ENCODE data around the gene CPLANE1. TPM values are rescaled to one million over a fixed set of nuclear protein-coding genes. Genes with fewer than 3 reads are reported as not detected.
"Not testable (repeated sequence)": the region's sequence is repeated elsewhere in the genome, so short reads cannot be mapped to it uniquely, and the experiment has no call there.

The CPLANE1 gene
- 10 to 100 TPM; 28.7 to 38.5 (median 33.4) TPM for polyA plus RNA-seq (ENCODE audit: insufficient read length in 3 of 3)
- long read RNA-seq, donor 1, partial matches to known transcripts, result 6 of 6 reads
- long read RNA-seq, donor 1, other reads (novel, unspliced or antisense), result 0 of 6 reads
- long read RNA-seq, donor 2, partial matches to known transcripts, result 7 of 7 reads
- long read RNA-seq, donor 2, other reads (novel, unspliced or antisense), result 0 of 7 reads
- long read RNA-seq, donor 3, result 0 reads
- long read RNA-seq, donor 4, result 0 reads
- long read RNA-seq, donor 5, result 0 reads
- long read RNA-seq, donor 6, partial matches to known transcripts, result 11 of 11 reads
- long read RNA-seq, donor 6, other reads (novel, unspliced or antisense), result 0 of 11 reads
- long read RNA-seq, donor 7, result 0 reads
- long read RNA-seq, donor 8, partial matches to known transcripts, result 0 of 1 reads
- long read RNA-seq, donor 8, other reads (novel, unspliced or antisense), result 0 of 1 reads
- long read RNA-seq, donor 9, partial matches to known transcripts, result 8 of 9 reads
- long read RNA-seq, donor 9, other reads (novel, unspliced or antisense), result 0 of 9 reads
- long read RNA-seq, donor 10, partial matches to known transcripts, result 12 of 12 reads
- long read RNA-seq, donor 10, other reads (novel, unspliced or antisense), result 0 of 12 reads
- long read RNA-seq, donor 11, result 0 reads
- long read RNA-seq, donor 12, result 0 reads
- long read RNA-seq, donor 13, partial matches to known transcripts, result 7 of 8 reads
- long read RNA-seq, donor 13, other reads (novel, unspliced or antisense), result 0 of 8 reads
- long read RNA-seq, donor 14, partial matches to known transcripts, result 7 of 7 reads
- long read RNA-seq, donor 14, other reads (novel, unspliced or antisense), result 0 of 7 reads
- long read RNA-seq, donor 15, result 0 reads
- long read RNA-seq, donor 16, partial matches to known transcripts, result 9 of 9 reads
- long read RNA-seq, donor 16, other reads (novel, unspliced or antisense), result 0 of 9 reads

DNA sequence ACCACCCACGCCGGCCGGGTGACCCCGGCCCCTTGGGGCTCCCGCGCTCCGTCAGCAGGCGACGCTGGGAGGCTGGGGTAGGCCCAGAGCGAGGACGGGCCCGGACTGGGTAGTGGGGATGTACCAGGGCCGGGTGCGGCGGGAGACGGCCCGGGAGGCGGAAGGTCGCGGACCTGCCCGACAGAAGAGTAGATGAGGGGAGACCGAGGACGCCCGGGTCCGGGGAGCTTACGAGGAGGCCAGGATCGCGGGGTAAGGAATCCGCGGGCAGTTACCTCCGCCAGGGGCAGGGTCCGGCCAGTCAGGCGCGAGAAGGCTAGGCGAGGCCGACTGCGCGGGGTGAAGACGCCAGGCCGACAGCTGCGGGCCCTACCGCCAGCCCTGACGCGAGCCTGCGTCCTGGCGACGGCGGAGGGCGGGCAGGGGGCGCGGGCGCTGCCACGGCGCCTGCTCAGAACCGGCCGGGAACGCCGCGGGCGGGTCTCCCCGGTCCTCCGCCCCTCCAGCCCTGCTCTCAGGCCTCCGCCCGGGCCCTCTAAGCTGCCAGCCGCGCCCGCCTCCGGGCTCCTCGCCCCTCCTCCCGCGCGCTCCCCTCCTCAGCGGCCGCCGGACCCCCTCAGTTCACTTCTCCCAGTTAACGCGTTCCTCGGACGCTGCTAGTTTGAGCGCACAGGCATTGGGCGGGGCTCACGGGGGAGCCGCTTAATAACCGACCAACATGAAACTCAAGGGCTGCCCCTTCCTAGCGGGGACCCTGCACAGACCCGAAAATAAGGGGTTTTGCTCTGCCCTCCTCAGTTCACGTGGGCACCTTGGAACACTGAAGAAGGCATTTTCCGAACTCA, at the start of gene CPLANE1:
Gene CPLANE1 (minus strand): TSS at position 407 of the 845 bp plus-strand sequence. CDS start 1,678 bp downstream, outside the sequence.
- DNase-seq, result peak; percentile 80

DNA sequence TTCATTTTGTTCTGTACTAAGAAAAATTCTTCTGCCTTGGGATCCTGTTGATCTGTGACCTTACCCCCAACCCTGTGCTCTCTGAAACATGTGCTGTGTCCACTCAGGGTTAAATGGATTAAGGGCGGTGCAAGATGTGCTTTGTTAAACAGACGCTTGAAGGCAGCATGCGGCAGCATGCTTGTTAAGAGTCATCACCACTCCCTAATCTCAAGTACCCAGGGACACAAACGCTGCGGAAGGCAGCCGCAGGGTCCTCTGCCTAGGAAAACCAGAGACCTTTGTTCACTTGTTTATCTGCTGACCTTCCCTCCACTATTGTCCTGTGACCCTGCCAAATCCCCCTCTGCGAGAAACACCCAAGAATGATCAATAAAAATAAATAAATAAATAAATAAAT, 47.1 kb upstream of the CPLANE1 start:
- DNase-seq, result not testable (repeated sequence)

DNA sequence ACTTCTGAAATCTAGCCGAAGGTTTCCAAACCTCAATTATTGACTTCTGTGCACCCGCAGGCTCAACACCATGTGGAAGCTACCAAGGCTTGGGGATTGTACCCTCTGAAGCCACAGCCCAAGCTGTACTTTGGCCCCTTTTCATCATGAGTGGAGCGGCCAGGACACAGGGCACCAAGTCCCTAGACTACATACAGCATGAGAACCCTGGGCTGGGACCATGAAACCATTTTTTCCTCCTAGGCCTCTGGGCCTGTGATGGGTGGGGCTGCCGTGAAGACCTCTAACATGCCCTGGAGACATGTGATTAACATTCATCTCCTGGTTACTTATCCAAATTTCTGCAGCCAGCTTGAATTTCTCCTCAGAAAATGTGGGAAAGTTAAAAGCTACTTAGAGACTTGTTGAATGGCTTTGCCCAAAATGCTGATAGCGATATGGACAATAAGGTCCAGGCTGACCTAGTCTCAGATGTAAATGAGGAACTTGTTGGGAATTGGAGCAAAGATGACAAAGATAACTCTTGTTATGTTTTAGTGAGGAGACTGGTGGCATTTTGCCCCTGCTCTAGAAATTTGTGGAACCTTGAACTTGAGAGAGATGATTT, 34.1 kb upstream of the CPLANE1 start:
- DNase-seq, result no peak

DNA sequence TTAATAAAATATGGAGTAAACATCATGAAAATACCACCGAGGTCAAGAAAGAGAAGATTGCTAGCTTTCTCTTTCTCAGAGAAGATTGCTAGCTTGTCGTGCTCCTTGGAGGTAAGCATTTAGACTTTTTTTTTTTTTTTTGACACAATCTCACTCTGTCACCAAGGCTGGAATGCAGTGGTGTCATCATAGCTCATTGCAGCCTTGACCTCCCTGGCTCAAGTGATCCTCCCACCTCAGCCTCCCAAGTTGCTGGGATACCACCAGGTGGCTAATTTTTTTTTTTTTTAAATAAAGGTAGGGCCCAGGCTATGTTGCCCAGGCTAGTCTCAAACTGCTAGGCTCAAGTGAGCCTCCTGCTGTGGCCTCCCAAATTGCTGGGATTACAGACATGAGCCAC, 26.3 kb upstream of the CPLANE1 start:
- DNase-seq, result no peak

DNA sequence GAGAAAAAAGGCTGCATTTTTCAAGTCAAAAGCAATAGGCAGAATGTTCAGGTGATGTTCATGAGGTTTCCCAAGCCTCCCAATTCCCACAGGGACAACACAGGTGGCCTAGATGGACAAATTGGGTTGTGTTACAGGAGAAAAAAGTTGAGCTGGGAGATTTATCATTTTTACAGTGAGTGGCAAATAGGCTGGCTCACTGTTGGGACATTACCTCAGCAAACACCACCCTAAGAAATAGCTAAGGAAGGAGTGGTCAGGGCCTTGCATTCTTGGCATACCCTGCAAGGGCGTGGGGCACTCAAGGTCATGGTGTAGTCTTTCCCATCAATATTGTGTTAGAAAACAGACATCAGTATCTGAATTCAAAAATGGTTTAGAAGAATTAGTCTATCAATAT, 23.3 kb upstream of the CPLANE1 start:
- peak; percentile 9 for DNase-seq

DNA sequence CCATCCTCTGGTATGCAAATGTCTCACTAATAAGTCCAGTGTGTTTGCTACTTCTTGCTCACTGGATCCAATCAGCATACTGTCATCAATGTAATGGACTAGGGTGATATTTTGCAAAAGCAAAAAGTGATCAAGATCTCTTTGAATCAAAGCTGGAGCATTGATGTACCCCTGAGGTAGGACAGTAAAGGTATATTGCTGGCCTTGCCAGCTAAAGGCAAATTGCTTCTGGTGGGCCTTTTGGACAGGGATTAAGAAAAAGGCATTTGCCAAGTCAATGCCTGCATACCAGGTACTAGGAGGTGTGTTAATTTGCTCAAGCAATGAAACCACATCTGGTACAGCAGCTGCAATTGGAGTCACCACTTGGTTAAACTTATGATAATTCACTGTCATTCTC, 18.9 kb upstream of the CPLANE1 start:
- not testable (repeated sequence) for DNase-seq

DNA sequence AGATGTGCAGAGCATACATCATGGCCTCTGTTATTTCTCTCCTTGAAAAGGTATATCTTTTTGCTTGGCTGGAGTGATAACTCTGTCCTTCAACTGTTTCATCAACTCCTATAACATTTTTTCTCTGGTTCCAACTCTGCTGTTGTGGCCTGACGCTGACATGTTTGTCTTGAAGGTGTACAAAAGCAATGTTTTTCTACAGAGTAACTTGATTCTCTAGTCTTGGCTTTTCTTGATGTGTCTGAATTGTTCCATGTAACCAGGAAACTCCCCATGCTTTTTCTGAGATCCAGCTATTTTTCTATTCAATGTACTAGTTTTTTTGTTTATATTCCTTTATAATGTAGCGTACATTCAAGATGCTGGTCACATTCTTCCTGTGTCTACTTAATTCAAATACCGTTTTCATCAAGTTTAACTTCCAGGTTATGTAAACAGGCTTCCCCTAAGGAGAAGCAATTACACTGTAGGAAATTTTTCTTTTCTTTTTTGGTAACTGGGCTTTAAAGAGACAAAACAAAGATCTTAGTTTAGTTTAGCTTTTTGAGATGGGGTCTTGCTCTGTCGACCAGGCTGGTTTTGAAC, 6.7 kb upstream of the CPLANE1 start:
- DNase-seq, result no peak

DNA sequence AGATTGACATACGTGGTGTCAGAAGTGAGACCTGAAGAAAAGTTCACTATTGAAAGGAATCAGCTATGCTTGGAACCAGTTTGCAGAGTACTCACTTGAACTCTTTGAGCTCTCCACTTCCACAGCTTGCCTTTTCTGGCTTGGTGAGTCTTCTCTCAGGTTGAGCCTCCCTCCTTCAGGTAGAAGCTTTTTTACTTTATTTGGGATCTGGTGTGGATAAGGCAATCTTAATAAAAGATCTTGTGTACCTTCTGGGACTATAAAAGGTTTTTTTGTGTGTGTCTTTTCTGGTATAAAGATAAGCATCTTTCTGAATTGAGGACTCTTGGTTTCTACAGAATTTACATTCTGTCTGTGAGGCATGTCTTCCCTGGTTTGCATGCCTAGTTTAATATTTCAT, 5.4 kb upstream of the CPLANE1 start:
- DNase-seq, result no peak

DNA sequence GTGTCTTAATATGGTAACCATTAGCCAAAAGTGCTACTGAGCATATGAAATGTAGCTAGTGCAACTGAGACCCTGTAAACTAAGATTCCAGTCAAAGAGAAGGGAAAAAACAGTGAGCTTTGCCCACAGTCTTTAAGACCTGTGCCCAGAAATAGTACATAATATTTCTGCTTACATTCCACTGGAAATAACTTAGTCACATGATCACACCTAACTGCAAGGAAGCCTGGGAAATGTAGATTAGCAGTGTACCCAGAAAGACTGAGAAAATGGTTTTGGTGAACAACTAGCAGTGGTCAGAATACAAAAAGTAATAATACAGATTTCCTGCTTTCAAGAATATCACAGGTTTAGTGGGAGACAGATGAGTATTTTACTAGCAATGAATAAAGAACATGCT, 2.5 kb upstream of the CPLANE1 start:
- DNase-seq, result no peak

DNA sequence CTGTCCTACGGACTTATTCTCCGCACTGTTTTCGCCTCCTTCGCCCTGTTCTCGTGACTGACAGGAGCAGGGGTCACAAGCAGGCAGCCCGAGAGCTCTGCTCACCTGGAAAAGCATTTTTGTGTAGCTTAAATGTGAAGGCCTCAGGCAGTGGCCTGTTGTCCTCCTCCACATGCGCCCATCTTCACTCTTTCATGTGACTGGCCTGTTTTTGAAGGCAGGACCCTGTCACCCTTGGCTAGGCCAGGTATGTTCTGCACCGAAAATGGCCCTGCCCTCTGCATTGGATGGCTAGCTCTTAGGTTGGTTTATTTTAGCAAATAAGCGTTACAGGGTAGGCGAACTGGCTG, 614 bp upstream of the CPLANE1 start:
- peak; percentile 20 for DNase-seq

DNA sequence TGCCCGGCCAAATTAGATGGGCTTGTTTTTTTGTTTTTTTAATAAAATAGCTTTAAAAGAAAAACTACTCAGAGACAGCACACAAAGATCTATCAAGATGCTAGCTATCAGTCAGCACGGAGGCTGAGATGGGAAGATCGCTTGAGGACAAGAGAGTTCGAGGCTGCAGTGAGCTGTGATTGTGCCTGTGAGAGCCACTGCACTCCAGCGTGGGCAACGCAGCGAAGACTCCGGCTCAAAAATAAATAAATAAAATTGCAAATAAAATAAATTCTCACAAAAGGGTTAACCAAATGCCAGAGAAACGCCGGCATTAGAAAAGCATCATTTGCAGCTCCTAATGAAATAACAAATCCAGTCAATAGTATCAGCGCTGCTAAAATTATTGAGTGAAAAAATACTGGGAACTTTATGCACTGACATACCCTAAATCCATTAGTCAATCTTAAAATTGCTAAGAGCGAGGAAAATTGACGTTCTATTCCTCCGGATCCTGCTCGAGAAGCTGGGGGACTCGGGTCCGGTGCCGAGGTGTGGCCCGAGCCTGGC, 681 bp downstream of the CPLANE1 start:
- DNase-seq, result no peak

DNA sequence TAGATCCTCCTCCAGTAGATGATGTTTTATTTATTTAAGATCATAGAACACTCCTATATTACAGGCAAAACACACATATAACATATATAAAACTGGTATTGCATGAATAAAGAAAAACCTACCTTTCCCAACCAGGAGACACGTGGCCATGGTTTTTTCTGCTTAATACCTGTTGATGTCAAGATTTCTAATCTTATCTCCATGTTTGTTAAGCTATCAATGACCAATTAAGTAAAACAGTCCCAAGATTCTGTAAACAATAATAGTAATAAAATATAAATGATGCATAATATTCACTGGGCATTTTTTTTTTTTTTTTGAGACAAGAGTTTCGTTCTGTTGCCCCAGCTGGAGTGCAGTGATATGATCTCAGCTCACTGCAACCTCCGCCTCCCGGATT, 1.7 kb downstream of the CPLANE1 start:
- no peak for DNase-seq

DNA sequence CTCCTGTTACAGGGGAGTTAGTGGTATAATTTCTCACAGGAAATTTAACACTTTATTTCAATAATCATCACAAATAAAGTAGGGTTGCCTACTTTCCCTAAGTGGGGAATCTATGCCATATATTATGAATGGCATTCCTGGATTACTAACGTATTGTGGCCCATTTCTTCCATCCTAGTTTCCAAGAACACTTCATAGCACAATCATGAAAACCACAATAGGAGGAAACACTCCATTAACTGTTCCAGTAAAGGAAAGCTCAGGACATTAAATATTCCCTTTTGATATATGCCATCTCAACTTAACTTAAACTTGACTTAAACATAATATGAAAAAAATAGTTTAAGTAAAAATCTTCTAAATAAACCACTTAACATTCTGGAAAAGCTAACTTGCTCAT, 2.1 kb downstream of the CPLANE1 start:
- no peak for DNase-seq

DNA sequence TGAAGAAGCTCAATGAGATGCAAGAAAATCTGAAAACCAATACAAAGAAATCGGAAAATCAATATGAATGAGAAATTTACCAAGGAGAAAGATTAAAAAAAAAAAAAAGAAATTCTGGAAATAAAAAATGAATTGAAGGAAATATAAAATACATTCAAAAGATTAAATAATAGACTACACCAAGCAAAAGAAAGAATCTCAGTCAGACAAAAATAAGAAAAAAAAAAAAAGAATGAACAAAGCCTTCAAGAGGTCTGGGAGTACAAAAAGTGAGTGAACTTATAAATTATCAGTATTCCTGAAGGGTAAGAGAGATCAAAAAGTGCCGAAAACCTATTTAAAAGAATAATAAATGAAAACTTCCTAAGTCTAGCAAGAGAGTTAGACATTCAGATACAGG, 14.9 kb downstream of the CPLANE1 start:
- no peak for DNase-seq

DNA sequence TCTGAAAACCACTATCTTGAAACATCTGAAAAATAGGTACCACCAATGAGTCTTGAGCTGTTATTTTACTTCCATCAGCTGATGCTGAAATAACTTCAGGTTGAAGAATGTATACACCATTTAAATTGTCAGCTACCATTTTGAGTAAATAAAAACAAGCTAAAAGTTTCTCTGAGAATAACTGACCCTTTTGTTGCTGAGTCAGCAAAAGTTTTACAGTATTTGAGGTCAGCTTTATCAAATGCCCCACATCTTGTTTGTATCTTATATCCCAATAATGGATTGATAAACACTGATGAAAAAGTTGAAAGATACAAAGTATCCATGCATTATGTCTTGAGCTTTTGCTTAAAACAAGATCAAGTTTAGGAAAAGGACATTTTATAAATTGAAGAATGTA, 22.8 kb downstream of the CPLANE1 start:
- no peak for DNase-seq

DNA sequence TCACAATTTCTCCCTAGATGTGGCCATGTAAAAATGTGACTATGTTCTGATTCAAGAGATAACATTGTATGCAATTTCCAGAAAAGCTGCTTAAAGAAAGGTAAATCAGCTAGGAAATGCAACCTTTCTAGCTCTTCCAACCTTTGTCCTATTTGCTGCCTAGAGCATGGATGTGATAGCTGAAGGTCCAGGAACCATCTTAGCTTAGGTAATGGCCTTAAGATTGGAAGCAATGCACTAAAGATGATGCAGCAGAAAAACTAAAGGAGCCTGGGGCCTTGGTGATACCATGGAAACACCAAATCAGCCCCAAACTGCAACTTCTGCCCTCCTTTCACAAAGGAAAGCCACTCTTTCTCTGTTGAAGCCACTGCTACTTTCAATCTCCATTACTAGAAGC, 27.0 kb downstream of the CPLANE1 start:
- DNase-seq, result no peak

DNA sequence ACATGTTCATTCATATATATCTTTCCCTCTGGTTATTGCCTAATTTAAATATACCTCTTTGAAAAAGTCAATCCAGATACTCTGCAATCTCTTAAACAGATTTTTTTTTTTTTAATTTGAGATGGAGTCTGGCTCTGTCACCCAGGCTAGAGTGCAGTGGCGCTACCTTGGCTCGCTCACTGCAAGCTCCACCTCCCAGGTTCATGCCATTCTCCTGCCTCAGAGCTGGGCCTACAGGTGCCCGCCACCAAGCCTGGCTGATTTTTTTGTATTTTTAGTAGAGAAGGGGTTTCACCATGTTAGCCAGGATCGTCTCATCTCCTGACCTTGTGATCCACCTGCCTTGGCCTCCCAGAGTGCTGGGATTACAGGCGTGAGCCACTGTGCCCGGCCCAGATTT, 28.8 kb downstream of the CPLANE1 start:
- not testable (repeated sequence) for DNase-seq

DNA sequence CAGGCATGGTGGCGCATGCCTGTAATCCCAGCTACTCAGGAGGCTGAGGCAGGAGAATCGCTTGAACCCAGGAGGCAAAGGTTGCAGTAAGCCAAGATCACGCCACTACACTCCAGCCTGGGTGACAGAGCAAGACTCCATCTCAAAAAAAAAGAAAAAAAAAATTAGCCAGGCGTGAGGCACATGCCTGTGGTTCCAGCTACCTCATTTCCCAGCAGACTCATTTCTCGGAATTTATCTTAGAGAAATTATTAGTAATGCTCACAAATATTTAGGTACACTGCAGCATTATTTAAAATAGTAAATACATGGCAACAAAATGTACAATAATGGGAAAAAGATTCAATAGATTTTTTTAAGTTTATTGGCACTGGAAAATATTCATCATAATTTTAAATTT, 29.8 kb downstream of the CPLANE1 start:
- not testable (repeated sequence) for DNase-seq

DNA sequence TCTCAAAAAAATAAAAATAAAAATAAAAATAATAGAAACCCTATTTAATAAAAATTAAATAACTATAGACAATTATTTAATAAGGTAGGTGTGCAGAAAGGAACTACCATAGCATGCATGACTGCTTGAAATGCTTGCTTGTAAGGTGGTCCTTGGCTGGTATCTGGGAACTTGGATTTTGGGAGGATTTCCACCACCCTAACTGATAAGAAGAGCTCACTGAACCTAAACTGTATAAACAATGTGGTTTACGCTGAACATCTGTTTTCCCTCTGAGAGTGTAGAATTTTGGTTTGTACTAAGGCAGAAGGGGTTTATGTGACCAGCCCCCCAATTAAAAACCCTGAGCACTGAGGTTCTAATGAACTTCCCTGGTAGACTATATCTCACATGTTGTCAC, 31.2 kb downstream of the CPLANE1 start:
- no peak for DNase-seq

DNA sequence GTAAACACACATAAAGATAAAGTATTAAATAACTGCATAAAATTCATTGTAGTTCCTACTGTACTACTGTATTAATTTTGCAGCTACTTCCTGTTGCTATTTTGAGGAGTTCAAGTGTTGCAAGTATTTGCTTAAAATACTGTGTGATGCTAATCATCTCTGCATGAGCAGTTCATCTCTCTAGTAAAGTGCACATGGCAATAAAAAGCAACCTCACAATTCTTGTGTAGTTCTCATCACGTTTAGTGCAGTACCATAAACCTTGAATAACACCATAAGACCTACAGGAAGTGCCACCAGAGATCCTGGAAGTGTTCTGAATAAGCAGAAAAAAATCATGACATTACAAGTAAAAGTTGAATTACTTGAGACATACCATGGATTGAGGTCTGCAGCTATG, 34.6 kb downstream of the CPLANE1 start:
- no peak for DNase-seq

DNA sequence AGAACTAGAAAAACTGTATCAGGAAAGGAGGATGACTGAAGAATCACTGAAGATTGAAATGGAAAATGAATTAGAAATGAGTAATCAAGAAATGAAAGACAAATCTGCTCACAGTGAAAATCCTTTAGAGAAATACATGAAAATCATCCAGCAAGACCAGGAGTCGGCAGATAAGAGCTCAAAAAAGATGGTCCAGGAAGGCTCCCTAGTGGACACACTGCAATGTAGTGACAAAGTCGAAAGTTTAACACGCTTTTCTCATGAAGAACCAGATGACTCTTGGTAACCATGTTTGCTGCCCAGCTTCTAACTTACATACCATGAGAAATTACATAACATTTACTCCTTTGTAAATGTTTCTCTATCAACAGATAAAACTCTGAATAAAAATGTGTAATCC, 37.1 kb downstream of the CPLANE1 start:
- no peak for DNase-seq
